CD4-positive, alpha-beta T cell treated with Interleukin-21 for 1 hour (primary cell): Measurements from ENCODE around the gene KLF13.

Experiments used
- DNase-seq: peaks from one replicate; pipeline ENCODE4 v3.0.0-alpha.2; 2020

Gene KLF13

GRCh38 chr15:31389576-31389975 lies 62.9 kb downstream of the KLF13 start:
- no peak for DNase-seq

GRCh38 chr15:31390029-31390428 lies 63.4 kb downstream of the KLF13 start:
- DNase-seq = no peak

- DNase-seq = no peak
These were observed 64.3 kb downstream of the KLF13 start for GRCh38 chr15:31390777-31391486.

- DNase-seq = peak; percentile 85
These were observed 65.3 kb downstream of the KLF13 start for GRCh38 chr15:31391687-31392671.

GRCh38 chr15:31392761-31393401 lies 66.2 kb downstream of the KLF13 start:
- DNase-seq = no peak

GRCh38 chr15:31393444-31394091 lies 66.9 kb downstream of the KLF13 start:
- no peak for DNase-seq

GRCh38 chr15:31396881-31397560 lies 70.4 kb downstream of the KLF13 start:
- no peak for DNase-seq

- DNase-seq = no peak
These were observed 71.4 kb downstream of the KLF13 start for GRCh38 chr15:31397851-31398661.

- DNase-seq = no peak
These were observed 72.2 kb downstream of the KLF13 start for GRCh38 chr15:31398677-31399301.

- DNase-seq = no peak
These were observed 73.0 kb downstream of the KLF13 start for GRCh38 chr15:31399544-31400171.

GRCh38 chr15:31400222-31400927 lies 73.7 kb downstream of the KLF13 start:
- DNase-seq = no peak

- no peak for DNase-seq
These were observed 74.6 kb downstream of the KLF13 start for GRCh38 chr15:31401282-31401681.

- no peak for DNase-seq
These were observed 75.4 kb downstream of the KLF13 start for GRCh38 chr15:31402003-31402402.

GRCh38 chr15:31402511-31403056 lies 75.9 kb downstream of the KLF13 start:
- no peak for DNase-seq

- no peak for DNase-seq
These were observed 76.5 kb downstream of the KLF13 start for GRCh38 chr15:31403096-31403495.

GRCh38 chr15:31403606-31404005 lies 77.0 kb downstream of the KLF13 start:
- no peak for DNase-seq

GRCh38 chr15:31404345-31404744 lies 77.7 kb downstream of the KLF13 start:
- DNase-seq = no peak

GRCh38 chr15:31405200-31405920 lies 78.7 kb downstream of the KLF13 start:
- DNase-seq = no peak

- no peak for DNase-seq
These were observed 80.7 kb downstream of the KLF13 start for GRCh38 chr15:31407376-31407775.
